Caco-2 (cell line): Measurements from ENCODE around the gene DTL. TPM values are rescaled to one million over a fixed set of nuclear protein-coding genes. Genes with fewer than 3 reads are reported as not detected.

Source experiments
- BruUV-seq: library from RNA; stranded (reverse); fragments of 400-500 nt; replicated peaks from 2 replicates; lab custom pipeline; 2021; lab: Mats Ljungman, UMichigan
- CTCF ChIA-PET: fragments of 300-600 bp; sonication (Branson Sonifier 250); formaldehyde crosslinking; loops from one replicate; lab custom pipeline; 2022; ENCODE audit warnings: antibody characterized with exemption; lab: Charles Lee
- POLR2A ChIA-PET: fragments of 300-600 bp; sonication (Branson Sonifier 250); formaldehyde crosslinking; loops from one replicate; lab custom pipeline; 2022; ENCODE audit warnings: antibody characterized with exemption; lab: Charles Lee
- DNase-seq, 2 experiments: peaks; one replicate each; pipeline versions ENCODE4 v3.0.0 to v3.0.0-alpha.2; 2020 to 2022
- H3K27me3 ChIP-seq: replicated peaks from 2 replicates; pipeline ENCODE4 v1.6.0; 2011; ENCODE audit warnings: low read length; ENCODE audit not compliant: control insufficient read depth, insufficient read depth
- H3K36me3 ChIP-seq: 2 replicates; pipeline ENCODE4 v1.5.1; 2011; ENCODE audit warnings: low read length; ENCODE audit not compliant: control insufficient read depth, insufficient read depth
- H3K4me1 ChIP-seq: fragments of 250-450 bp; sonication (Bioruptor Pico); 2 replicates; pipeline ENCODE4 v1.5.1; 2020; ENCODE audit warnings: mild to moderate bottlenecking
- H3K4me3 ChIP-seq: 2 replicates; pipeline ENCODE4 v1.5.1; 2011; ENCODE audit warnings: low read depth, mild to moderate bottlenecking, control low read depth, low read length
- H3K9me3 ChIP-seq: fragments of 250-450 bp; sonication (Bioruptor Pico); 2 replicates; pipeline ENCODE4 v1.5.1; 2020; ENCODE audit warnings: mild to moderate bottlenecking, moderate library complexity
- H3K27ac Mint-ChIP-seq: one replicate; pipeline ENCODE4 v1.8.0; 2022; ENCODE audit warnings: mixed read lengths; ENCODE audit not compliant: unreplicated experiment
- H3K27me3 Mint-ChIP-seq: one replicate; pipeline ENCODE4 v1.8.0; 2022; ENCODE audit warnings: mixed read lengths; ENCODE audit not compliant: insufficient read depth, unreplicated experiment
- H3K36me3 Mint-ChIP-seq: one replicate; pipeline ENCODE4 v1.8.0; 2022; ENCODE audit warnings: mild to moderate bottlenecking, mixed read lengths; ENCODE audit not compliant: insufficient read depth, unreplicated experiment
- H3K4me1 Mint-ChIP-seq: one replicate; pipeline ENCODE4 v1.8.0; 2022; ENCODE audit warnings: low read depth, mixed read lengths; ENCODE audit not compliant: unreplicated experiment
- H3K4me3 Mint-ChIP-seq: one replicate; pipeline ENCODE4 v1.8.0; 2022; ENCODE audit warnings: mild to moderate bottlenecking, moderate library complexity, mixed read lengths; ENCODE audit not compliant: unreplicated experiment
- H3K9me3 Mint-ChIP-seq: one replicate; pipeline ENCODE4 v1.8.0; 2022; ENCODE audit warnings: mixed read lengths; ENCODE audit not compliant: unreplicated experiment
- intact Hi-C: fragments of 100-400 bp; cut with micrococcal nuclease; formaldehyde crosslinking; loops from one replicate; pipeline ENCODE4 v1.10.0; 2022; ENCODE audit not compliant: unreplicated experiment
- total RNA-seq: library from RNA; stranded (reverse); gene quantifications from 2 replicates; pipeline ENCODE4 v1.2.3, GENCODE V29; 2022
- TF ChIP-seq, protein P1 (sequence below), 2 experiments: fragments of 200-600 bp in 1 of 2; IDR thresholded peaks; 1 replicate in 1 of 2; 2 replicates in 1 of 2; pipeline versions ENCODE4 v1.5.1 to v1.8.0; 2011 to 2022; ENCODE audit warnings: antibody characterized with exemption in 1 of 2, control low read depth in 1 of 2, inconsistent platforms in 1 of 2, low read depth in 1 of 2, low read length in 1 of 2, mild to moderate bottlenecking in 1 of 2, moderate library complexity in 1 of 2; ENCODE audit not compliant: insufficient read depth in 1 of 2, severe bottlenecking in 1 of 2, unreplicated experiment in 1 of 2

The DTL gene
- total RNA-seq, 1 experiment from 2014 or later, result 20.3 TPM

DNA sequence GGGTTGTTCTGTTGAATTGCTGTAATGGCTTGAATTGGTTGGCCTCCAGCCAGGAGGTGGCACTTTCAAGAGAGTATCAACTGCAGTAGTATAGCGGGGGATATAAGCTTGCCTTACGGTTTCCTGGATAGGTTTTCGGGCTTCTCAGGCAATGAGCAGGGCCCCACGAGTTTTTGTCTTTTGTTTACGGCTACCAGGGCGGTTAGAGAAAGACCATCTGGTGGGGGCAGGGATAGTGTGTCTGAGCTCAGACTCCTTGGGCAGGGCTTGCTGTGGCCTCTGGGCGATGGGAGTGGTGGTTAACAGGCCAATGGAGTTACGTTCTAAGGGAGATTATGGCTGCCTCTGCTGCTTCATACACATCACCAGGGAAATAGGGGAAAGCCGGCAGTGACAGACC, 62.8 kb downstream of the DTL start:
- TF ChIP-seq, protein P1, sequence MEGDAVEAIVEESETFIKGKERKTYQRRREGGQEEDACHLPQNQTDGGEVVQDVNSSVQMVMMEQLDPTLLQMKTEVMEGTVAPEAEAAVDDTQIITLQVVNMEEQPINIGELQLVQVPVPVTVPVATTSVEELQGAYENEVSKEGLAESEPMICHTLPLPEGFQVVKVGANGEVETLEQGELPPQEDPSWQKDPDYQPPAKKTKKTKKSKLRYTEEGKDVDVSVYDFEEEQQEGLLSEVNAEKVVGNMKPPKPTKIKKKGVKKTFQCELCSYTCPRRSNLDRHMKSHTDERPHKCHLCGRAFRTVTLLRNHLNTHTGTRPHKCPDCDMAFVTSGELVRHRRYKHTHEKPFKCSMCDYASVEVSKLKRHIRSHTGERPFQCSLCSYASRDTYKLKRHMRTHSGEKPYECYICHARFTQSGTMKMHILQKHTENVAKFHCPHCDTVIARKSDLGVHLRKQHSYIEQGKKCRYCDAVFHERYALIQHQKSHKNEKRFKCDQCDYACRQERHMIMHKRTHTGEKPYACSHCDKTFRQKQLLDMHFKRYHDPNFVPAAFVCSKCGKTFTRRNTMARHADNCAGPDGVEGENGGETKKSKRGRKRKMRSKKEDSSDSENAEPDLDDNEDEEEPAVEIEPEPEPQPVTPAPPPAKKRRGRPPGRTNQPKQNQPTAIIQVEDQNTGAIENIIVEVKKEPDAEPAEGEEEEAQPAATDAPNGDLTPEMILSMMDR (IDR thresholded peaks at IDR 0.05; ENCODE audit: insufficient read depth in 1 of 2, low read depth in 1 of 2, low read length in 1 of 2, severe bottlenecking in 1 of 2, unreplicated experiment in 1 of 2), result no peak
- no peaks in the 10 kb centered on the region for H3K4me1 Mint-ChIP-seq
- intact Hi-C loops, result no loop called here
- no peak overlapping the region for H3K27ac Mint-ChIP-seq
- DNase-seq, result no peak
- H3K4me1 ChIP-seq, result no peaks in the 10 kb centered on the region
- no peak overlapping the region for H3K4me3 Mint-ChIP-seq
- H3K9me3 ChIP-seq, result no peaks in the 10 kb centered on the region
- no TSS peak for BruUV-seq
- no peaks in the 10 kb centered on the region for H3K36me3 ChIP-seq
- ChIA-PET POLR2A (no interaction called here), CTCF (no interaction called here)
- no peak overlapping the region for H3K4me3 ChIP-seq
- no peaks in the 10 kb centered on the region for H3K27me3 ChIP-seq
- H3K36me3 Mint-ChIP-seq, result peaks cover 28% of the 10 kb centered on the region
- H3K9me3 Mint-ChIP-seq, result no peaks in the 10 kb centered on the region
- no peaks in the 10 kb centered on the region for H3K27me3 Mint-ChIP-seq

DNA sequence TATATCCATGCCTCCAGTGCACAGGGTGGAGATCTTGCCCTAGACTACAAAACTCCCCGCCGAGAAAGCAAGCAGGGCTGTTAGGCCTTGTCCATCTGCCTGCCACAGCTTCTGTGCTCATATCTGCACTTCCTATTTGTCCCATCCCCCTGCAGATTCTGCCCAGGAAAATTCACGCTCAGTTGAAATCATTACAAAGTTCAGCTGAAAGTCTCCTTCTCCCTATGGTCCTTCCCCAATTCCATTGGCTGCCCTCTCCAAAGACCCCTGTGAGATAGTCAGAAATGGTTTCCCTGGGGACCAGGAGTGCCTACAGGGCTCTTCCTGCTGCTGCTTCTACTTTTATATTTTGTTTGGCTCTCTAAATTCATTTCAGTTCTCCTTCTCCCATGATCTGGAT, 63.2 kb downstream of the DTL start:
- intact Hi-C loops, result no loop called here
- Histone ChIP-seq H3K4me1 (peaks cover under 1% of the 10 kb centered on the region; the same call in 1 of the 2 replicates), H3K9me3 (no peaks in the 10 kb centered on the region), H3K36me3 (no peaks in the 10 kb centered on the region), H3K27me3 (no peaks in the 10 kb centered on the region), H3K4me3 (no peak overlapping the region)
- Mint-ChIP-seq H3K4me3 (no peak overlapping the region), H3K36me3 (peaks cover 33% of the 10 kb centered on the region), H3K27me3 (no peaks in the 10 kb centered on the region), H3K27ac (no peak overlapping the region), H3K4me1 (no peaks in the 10 kb centered on the region), H3K9me3 (no peaks in the 10 kb centered on the region)
- no TSS peak for BruUV-seq
- no peak for DNase-seq
- TF ChIP-seq, protein P1 (IDR thresholded peaks at IDR 0.05; ENCODE audit: insufficient read depth in 1 of 2, low read depth in 1 of 2, low read length in 1 of 2, severe bottlenecking in 1 of 2, unreplicated experiment in 1 of 2), result no peak
- POLR2A ChIA-PET, result no interaction called here
- CTCF ChIA-PET, result no interaction called here

DNA sequence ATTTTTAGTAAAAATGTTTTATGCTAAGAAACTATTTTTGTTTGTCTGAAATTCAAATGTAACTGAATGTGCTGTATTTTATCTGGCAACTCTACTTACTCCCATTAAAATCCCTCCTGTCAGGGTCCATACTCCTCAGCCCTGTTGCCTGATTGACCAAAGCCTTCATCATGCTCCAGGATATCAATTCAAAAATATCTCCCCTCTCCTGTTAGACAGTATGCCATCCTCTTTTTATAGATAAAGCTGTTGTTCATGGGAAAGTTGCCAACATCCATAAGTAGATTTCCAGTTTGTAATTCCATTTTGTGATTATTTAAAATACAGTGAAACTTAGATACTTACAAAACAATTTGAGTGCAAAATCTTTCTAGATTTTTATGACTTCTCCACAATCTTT, 65.7 kb downstream of the DTL start:
- POLR2A ChIA-PET, result no interaction called here
- CTCF ChIA-PET, result no interaction called here

More for the DNA sequence above, 65.7 kb downstream of the DTL start:
- Mint-ChIP-seq H3K36me3 (peaks cover 34% of the 10 kb centered on the region), H3K4me3 (no peak overlapping the region), H3K4me1 (peaks cover 9% of the 10 kb centered on the region), H3K27ac (no peak overlapping the region), H3K27me3 (no peaks in the 10 kb centered on the region), H3K9me3 (no peaks in the 10 kb centered on the region)
- no TSS peak for BruUV-seq
- TF ChIP-seq, protein P1 (IDR thresholded peaks at IDR 0.05; ENCODE audit: insufficient read depth in 1 of 2, low read depth in 1 of 2, low read length in 1 of 2, severe bottlenecking in 1 of 2, unreplicated experiment in 1 of 2), result no peak
- Histone ChIP-seq H3K27me3 (no peaks in the 10 kb centered on the region), H3K4me1 (peaks cover 16% of the 10 kb centered on the region; the same call in 1 of the 2 replicates), H3K4me3 (no peak overlapping the region), H3K36me3 (no peaks in the 10 kb centered on the region), H3K9me3 (no peaks in the 10 kb centered on the region)
- intact Hi-C loops, result no loop called here
- DNase-seq, result no peak
